Endodermal cell (in vitro differentiated cells): Measurements from ENCODE around the gene CLCN2. TPM values are rescaled to one million over a fixed set of nuclear protein-coding genes. Genes with fewer than 3 reads are reported as not detected.

Source experiments
- DNase-seq: peaks from one replicate; pipeline ENCODE4 v3.0.0-alpha.2; 2017
- H3K27ac ChIP-seq: 2 replicates; pipeline ENCODE4 v1.5.1; 2013; ENCODE audit warnings: mild to moderate bottlenecking, low read depth, low read length, moderate library complexity
- H3K27me3 ChIP-seq: 2 replicates; pipeline ENCODE4 v1.6.1; 2013; ENCODE audit warnings: mild to moderate bottlenecking, low read length, moderate library complexity; ENCODE audit not compliant: insufficient read depth, control insufficient read depth, poor library complexity, severe bottlenecking
- H3K36me3 ChIP-seq: 2 replicates; pipeline ENCODE4 v1.7.0; 2013; ENCODE audit warnings: mild to moderate bottlenecking, low read length, moderate library complexity; ENCODE audit not compliant: control insufficient read depth, insufficient read depth
- H3K4me1 ChIP-seq: one replicate; pipeline ENCODE4 v1.7.0; 2013; ENCODE audit warnings: low read length; ENCODE audit not compliant: control insufficient read depth, insufficient read depth
- H3K4me3 ChIP-seq: 2 replicates; pipeline ENCODE4 v1.5.1; 2013; ENCODE audit warnings: mild to moderate bottlenecking, low read length, moderate library complexity
- H3K9ac ChIP-seq: 2 replicates; pipeline ENCODE4 v1.6.1; 2013; ENCODE audit warnings: mild to moderate bottlenecking, low read length, moderate library complexity; ENCODE audit not compliant: poor library complexity, severe bottlenecking; ENCODE audit errors: extremely low read depth
- H3K9me3 ChIP-seq: 2 replicates; pipeline ENCODE4 v1.6.1; 2013; ENCODE audit warnings: mild to moderate bottlenecking, low read length, moderate library complexity; ENCODE audit not compliant: control insufficient read depth
- H3K27ac Mint-ChIP-seq: 2 replicates; pipeline ENCODE4 v1.8.0; 2020; ENCODE audit warnings: mixed read lengths
- H3K27me3 Mint-ChIP-seq: 2 replicates; pipeline ENCODE4 v1.8.0; 2021; ENCODE audit warnings: mild to moderate bottlenecking, mixed read lengths; ENCODE audit not compliant: insufficient read depth
- H3K36me3 Mint-ChIP-seq: 2 replicates; pipeline ENCODE4 v1.8.0; 2020; ENCODE audit warnings: low read depth, mixed read lengths
- H3K4me1 Mint-ChIP-seq: 2 replicates; pipeline ENCODE4 v1.8.0; 2020; ENCODE audit warnings: mixed read lengths
- H3K4me3 Mint-ChIP-seq: 2 replicates; pipeline ENCODE4 v1.8.0; 2020; ENCODE audit warnings: mild to moderate bottlenecking, moderate library complexity, mixed read lengths
- H3K9me3 Mint-ChIP-seq: 2 replicates; pipeline ENCODE4 v1.8.0; 2020; ENCODE audit warnings: mild to moderate bottlenecking, mixed read lengths
- CTCF ChIP-seq: fragments of 200-600 bp; sonication (generic); conservative IDR thresholded peaks from 2 replicates; pipeline ENCODE4 v1.5.0; 2021; ENCODE audit warnings: antibody characterized with exemption, mild to moderate bottlenecking
- WGBS, 2 experiments: methylation state at CpG; one replicate each; pipeline versions ENCODE4 v1.1.5 to v1.1.7; 2013; ENCODE audit warnings: missing lambda C conversion rate in 2 of 2, mixed read lengths in 1 of 2; ENCODE audit not compliant: insufficient coverage in 1 of 2, insufficient read length in 1 of 2; 5-methylcytosine and 5-hydroxymethylcytosine counted together
- total RNA-seq, 2 donors: library from RNA; stranded (reverse); fragmentation: NEBNext Ultra II Directional in 1 of 2; extraction: Animal tissue kit (Norgen Biotek cat#: 25700) in 1 of 2; gene quantifications; 2 replicates in 1 of 2; 3 replicates in 1 of 2; pipeline ENCODE4 v1.2.1, GENCODE V29; 2021

Gene CLCN2
- total RNA-seq, 2 donors from 2014 or later: 32.4 to 38.4 TPM

- Mint-ChIP-seq H3K36me3 (peaks cover 40% of the 10 kb centered on the region), H3K4me3 (peak overlapping the region; percentile 14), H3K27me3 (no peaks in the 10 kb centered on the region), H3K4me1 (peaks cover 30% of the 10 kb centered on the region), H3K9me3 (no peaks in the 10 kb centered on the region), H3K27ac (peak overlapping the region; percentile 84)
- H3K36me3 ChIP-seq: peaks cover 51% of the 10 kb centered on the region
- 94 to 96% methylated on average over 14 to 15 of the region's 15 CpGs for WGBS, 2 experiments
- H3K4me3 ChIP-seq: no peak overlapping the region
- no peaks in the 10 kb centered on the region for H3K27me3 ChIP-seq
- no peaks in the 10 kb centered on the region for H3K9me3 ChIP-seq
- H3K9ac ChIP-seq: no peak overlapping the region
- peaks cover 12% of the 10 kb centered on the region for H3K4me1 ChIP-seq
- no peak for TF ChIP-seq CTCF
- H3K27ac ChIP-seq: no peak overlapping the region
- DNase-seq: peak; percentile 44
Observed at GRCh38 chr3:184352149-184352785, 9.1 kb downstream of the CLCN2 start.

- Histone ChIP-seq H3K9me3 (no peaks in the 10 kb centered on the region), H3K4me3 (no peak overlapping the region), H3K9ac (no peak overlapping the region), H3K36me3 (peaks cover 51% of the 10 kb centered on the region), H3K27me3 (no peaks in the 10 kb centered on the region), H3K27ac (peak overlapping the region; percentile 3), H3K4me1 (peaks cover 12% of the 10 kb centered on the region)
- Mint-ChIP-seq H3K27me3 (no peaks in the 10 kb centered on the region), H3K9me3 (no peaks in the 10 kb centered on the region), H3K36me3 (peaks cover 41% of the 10 kb centered on the region), H3K27ac (peak overlapping the region; percentile 84), H3K4me3 (peak overlapping the region; percentile 14), H3K4me1 (peaks cover 30% of the 10 kb centered on the region)
- 73 to 90% methylated on average over 5 to 9 of the region's 9 CpGs for WGBS, 2 experiments
- no peak for TF ChIP-seq CTCF
- DNase-seq: no peak
Observed at GRCh38 chr3:184351511-184352148, 9.8 kb downstream of the CLCN2 start.

GRCh38 chr3:184350618-184351017 lies 10.8 kb downstream of the CLCN2 start:
- H3K27ac Mint-ChIP-seq: no peak overlapping the region
- H3K9me3 ChIP-seq: no peaks in the 10 kb centered on the region
- no peak overlapping the region for H3K4me3 Mint-ChIP-seq
- no peaks in the 10 kb centered on the region for H3K27me3 ChIP-seq
- H3K27me3 Mint-ChIP-seq: no peaks in the 10 kb centered on the region
- peaks cover 12% of the 10 kb centered on the region for H3K4me1 ChIP-seq
- H3K27ac ChIP-seq: no peak overlapping the region
- H3K4me3 ChIP-seq: no peak overlapping the region
- H3K36me3 Mint-ChIP-seq: peaks cover 38% of the 10 kb centered on the region
- H3K9me3 Mint-ChIP-seq: no peaks in the 10 kb centered on the region
- 90 to 96% methylated on average over 6 of the region's 6 CpGs for WGBS, 2 experiments
- peaks cover 47% of the 10 kb centered on the region for H3K36me3 ChIP-seq
- no peak for TF ChIP-seq CTCF
- H3K9ac ChIP-seq: no peak overlapping the region
- H3K4me1 Mint-ChIP-seq: peaks cover 33% of the 10 kb centered on the region
- DNase-seq: no peak
